ENCODE results near the gene RANBP17. TPM values are rescaled to one million over a fixed set of nuclear protein-coding genes. Genes with fewer than 3 reads are reported as not detected.
"Not testable (repeated sequence)": the region's sequence is repeated elsewhere in the genome, so short reads cannot be mapped to it uniquely, and the experiment has no call there.

The RANBP17 gene
- total RNA-seq, 4 donors from 2014 or later = 0.55 to 3.0 (median 1.5) TPM

- H3K9me3 ChIP-seq = no peaks in the 10 kb centered on the region
- no peaks in the 10 kb centered on the region for H3K27me3 ChIP-seq
- WGBS = 72% methylated on average over 5 of the region's 5 CpGs
- no peak overlapping the region for H3K27ac ChIP-seq
- no peak for DNase-seq (ENCODE audit: low spot score in 2 of 2)
- no peaks in the 10 kb centered on the region for H3K36me3 ChIP-seq
- H3K4me1 ChIP-seq = no peaks in the 10 kb centered on the region
- no peak for TF ChIP-seq EP300 (IDR thresholded peaks at IDR 0.05)
- no peak for TF ChIP-seq POLR2AphosphoS5 (IDR thresholded peaks at IDR 0.05)
- TF ChIP-seq, protein P1, sequence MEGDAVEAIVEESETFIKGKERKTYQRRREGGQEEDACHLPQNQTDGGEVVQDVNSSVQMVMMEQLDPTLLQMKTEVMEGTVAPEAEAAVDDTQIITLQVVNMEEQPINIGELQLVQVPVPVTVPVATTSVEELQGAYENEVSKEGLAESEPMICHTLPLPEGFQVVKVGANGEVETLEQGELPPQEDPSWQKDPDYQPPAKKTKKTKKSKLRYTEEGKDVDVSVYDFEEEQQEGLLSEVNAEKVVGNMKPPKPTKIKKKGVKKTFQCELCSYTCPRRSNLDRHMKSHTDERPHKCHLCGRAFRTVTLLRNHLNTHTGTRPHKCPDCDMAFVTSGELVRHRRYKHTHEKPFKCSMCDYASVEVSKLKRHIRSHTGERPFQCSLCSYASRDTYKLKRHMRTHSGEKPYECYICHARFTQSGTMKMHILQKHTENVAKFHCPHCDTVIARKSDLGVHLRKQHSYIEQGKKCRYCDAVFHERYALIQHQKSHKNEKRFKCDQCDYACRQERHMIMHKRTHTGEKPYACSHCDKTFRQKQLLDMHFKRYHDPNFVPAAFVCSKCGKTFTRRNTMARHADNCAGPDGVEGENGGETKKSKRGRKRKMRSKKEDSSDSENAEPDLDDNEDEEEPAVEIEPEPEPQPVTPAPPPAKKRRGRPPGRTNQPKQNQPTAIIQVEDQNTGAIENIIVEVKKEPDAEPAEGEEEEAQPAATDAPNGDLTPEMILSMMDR (IDR thresholded peaks at IDR 0.05) = no peak
- TF ChIP-seq POLR2A (IDR thresholded peaks at IDR 0.05) = no peak
- H3K4me3 ChIP-seq = no peak overlapping the region
Measured at GRCh38 chr5:170963521-170963920, 101.7 kb downstream of the RANBP17 start.

DNA sequence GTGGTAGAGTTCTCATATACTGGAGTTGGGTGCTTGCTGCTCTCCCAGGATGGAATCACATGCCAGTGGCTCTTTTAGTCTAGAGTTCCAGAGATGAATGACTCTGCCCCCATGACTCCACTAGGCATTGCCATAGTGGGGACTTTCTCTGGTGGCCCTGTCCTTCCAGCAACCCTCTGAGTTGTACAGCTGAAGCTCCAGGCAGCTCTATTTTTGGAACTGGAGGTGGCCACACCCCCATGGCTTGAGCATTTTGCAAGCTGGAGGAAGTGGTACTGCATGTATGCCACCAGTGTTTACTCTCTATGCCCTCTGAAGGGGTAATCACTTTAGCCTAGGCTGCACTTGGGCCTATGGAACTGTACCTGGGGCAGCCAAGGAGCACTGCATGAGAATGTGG lies 112.6 kb downstream of the RANBP17 start:
- TF ChIP-seq POLR2A (IDR thresholded peaks at IDR 0.05) = no peak
- TF ChIP-seq, protein P1 (IDR thresholded peaks at IDR 0.05) = no peak
- no peak for TF ChIP-seq POLR2AphosphoS5 (IDR thresholded peaks at IDR 0.05)
- no peak for TF ChIP-seq EP300 (IDR thresholded peaks at IDR 0.05)
- H3K27ac ChIP-seq = no peak overlapping the region
- no peaks in the 10 kb centered on the region for H3K36me3 ChIP-seq
- H3K27me3 ChIP-seq = no peaks in the 10 kb centered on the region
- H3K9me3 ChIP-seq = no peaks in the 10 kb centered on the region
- DNase-seq (ENCODE audit: low spot score in 2 of 2) = no peak
- H3K4me1 ChIP-seq = no peaks in the 10 kb centered on the region
- no peak overlapping the region for H3K4me3 ChIP-seq

DNA sequence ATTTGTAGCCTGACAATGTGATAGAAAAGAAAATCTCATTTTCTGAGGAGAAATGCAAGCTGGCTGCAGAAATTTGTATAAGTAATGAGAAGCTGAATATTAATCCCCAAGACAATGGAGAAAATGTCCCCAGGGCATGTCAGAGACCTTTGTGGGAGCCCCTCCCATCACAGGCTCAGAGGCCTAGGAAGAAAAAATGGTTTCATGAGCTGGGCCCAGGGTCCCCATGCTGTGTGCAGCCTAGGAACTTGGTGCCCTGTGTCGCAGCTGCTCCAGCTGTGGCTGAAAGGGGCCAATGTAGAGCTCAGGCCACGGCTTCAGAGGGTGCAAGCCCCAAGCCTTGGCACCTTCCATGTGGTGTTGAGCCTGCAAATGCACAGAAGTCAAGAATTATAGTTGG lies 118.4 kb downstream of the RANBP17 start:
- not testable (repeated sequence) for H3K27me3 ChIP-seq; H3K4me3 ChIP-seq; DNase-seq (ENCODE audit: low spot score in 2 of 2); H3K4me1 ChIP-seq; H3K36me3 ChIP-seq; H3K27ac ChIP-seq; H3K9me3 ChIP-seq
- WGBS = 100% methylated on average over 2 of the region's 2 CpGs

- H3K36me3 ChIP-seq = no peaks in the 10 kb centered on the region
- no peak for TF ChIP-seq POLR2A (IDR thresholded peaks at IDR 0.05)
- TF ChIP-seq EP300 (IDR thresholded peaks at IDR 0.05) = no peak
- H3K4me3 ChIP-seq = no peak overlapping the region
- H3K4me1 ChIP-seq = no peaks in the 10 kb centered on the region
- WGBS = 24% methylated on average over 1 of the region's 1 CpG
- H3K27me3 ChIP-seq = no peaks in the 10 kb centered on the region
- no peak overlapping the region for H3K27ac ChIP-seq
- H3K9me3 ChIP-seq = no peaks in the 10 kb centered on the region
- DNase-seq (ENCODE audit: low spot score in 2 of 2) = no peak
Measured at GRCh38 chr5:170985486-170985885, 123.7 kb downstream of the RANBP17 start.

DNA sequence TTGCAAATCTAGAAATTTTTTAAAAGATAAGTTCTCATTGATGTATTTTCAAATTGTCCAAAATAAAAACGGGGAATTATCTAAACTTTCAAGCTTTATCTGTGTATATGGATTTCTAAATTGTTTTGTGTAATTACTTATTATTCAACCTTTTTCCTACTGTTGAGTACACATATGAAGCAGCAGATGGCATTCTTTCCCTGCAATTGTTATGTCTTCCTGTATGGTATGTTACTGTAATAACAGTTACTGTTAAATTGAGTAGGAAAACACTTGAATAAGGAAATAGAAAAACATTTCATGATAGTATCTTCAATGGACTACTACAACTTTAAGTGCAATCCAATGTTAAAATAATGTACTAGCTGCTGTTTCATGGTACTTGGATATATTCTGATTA lies 124.8 kb downstream of the RANBP17 start:
- no peaks in the 10 kb centered on the region for H3K27me3 ChIP-seq
- 35% methylated on average over 1 of the region's 1 CpG for WGBS
- no peaks in the 10 kb centered on the region for H3K4me1 ChIP-seq
- TF ChIP-seq, protein P1 (IDR thresholded peaks at IDR 0.05) = no peak
- TF ChIP-seq POLR2AphosphoS5 (IDR thresholded peaks at IDR 0.05) (no peak), EP300 (IDR thresholded peaks at IDR 0.05) (no peak), POLR2A (IDR thresholded peaks at IDR 0.05) (no peak)
- H3K9me3 ChIP-seq = no peaks in the 10 kb centered on the region
- no peak for DNase-seq (ENCODE audit: low spot score in 2 of 2)
- H3K36me3 ChIP-seq = no peaks in the 10 kb centered on the region
- H3K27ac ChIP-seq = no peak overlapping the region
- no peak overlapping the region for H3K4me3 ChIP-seq

- H3K27ac ChIP-seq = no peak overlapping the region
- no peaks in the 10 kb centered on the region for H3K27me3 ChIP-seq
- no peak overlapping the region for H3K4me3 ChIP-seq
- DNase-seq (ENCODE audit: low spot score in 2 of 2) = no peak
- H3K4me1 ChIP-seq = no peaks in the 10 kb centered on the region
- H3K9me3 ChIP-seq = no peaks in the 10 kb centered on the region
- no peak for TF ChIP-seq POLR2A (IDR thresholded peaks at IDR 0.05)
- TF ChIP-seq, protein P1 (IDR thresholded peaks at IDR 0.05) = no peak
- TF ChIP-seq EP300 (IDR thresholded peaks at IDR 0.05) = no peak
- no peak for TF ChIP-seq POLR2AphosphoS5 (IDR thresholded peaks at IDR 0.05)
- no peaks in the 10 kb centered on the region for H3K36me3 ChIP-seq
Measured at GRCh38 chr5:170993476-170993875, 131.7 kb downstream of the RANBP17 start.
